LNCAP (cell line): Measurements from ENCODE around the gene TET2.

Experiments
- TF ChIP-seq, protein P1 (sequence below): fragments of 450-650 bp; IDR thresholded peaks from 2 replicates; pipeline ENCODE4 v1.5.1; 2017; ENCODE audit warnings: mild to moderate bottlenecking

The TET2 gene

GRCh38 chr4:105304085-105304484 is 157.4 kb downstream of the TET2 start:
- TF ChIP-seq, protein P1, sequence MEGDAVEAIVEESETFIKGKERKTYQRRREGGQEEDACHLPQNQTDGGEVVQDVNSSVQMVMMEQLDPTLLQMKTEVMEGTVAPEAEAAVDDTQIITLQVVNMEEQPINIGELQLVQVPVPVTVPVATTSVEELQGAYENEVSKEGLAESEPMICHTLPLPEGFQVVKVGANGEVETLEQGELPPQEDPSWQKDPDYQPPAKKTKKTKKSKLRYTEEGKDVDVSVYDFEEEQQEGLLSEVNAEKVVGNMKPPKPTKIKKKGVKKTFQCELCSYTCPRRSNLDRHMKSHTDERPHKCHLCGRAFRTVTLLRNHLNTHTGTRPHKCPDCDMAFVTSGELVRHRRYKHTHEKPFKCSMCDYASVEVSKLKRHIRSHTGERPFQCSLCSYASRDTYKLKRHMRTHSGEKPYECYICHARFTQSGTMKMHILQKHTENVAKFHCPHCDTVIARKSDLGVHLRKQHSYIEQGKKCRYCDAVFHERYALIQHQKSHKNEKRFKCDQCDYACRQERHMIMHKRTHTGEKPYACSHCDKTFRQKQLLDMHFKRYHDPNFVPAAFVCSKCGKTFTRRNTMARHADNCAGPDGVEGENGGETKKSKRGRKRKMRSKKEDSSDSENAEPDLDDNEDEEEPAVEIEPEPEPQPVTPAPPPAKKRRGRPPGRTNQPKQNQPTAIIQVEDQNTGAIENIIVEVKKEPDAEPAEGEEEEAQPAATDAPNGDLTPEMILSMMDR: no peak

GRCh38 chr4:105305019-105305836 is 158.6 kb downstream of the TET2 start:
- TF ChIP-seq, protein P1: no peak

DNA sequence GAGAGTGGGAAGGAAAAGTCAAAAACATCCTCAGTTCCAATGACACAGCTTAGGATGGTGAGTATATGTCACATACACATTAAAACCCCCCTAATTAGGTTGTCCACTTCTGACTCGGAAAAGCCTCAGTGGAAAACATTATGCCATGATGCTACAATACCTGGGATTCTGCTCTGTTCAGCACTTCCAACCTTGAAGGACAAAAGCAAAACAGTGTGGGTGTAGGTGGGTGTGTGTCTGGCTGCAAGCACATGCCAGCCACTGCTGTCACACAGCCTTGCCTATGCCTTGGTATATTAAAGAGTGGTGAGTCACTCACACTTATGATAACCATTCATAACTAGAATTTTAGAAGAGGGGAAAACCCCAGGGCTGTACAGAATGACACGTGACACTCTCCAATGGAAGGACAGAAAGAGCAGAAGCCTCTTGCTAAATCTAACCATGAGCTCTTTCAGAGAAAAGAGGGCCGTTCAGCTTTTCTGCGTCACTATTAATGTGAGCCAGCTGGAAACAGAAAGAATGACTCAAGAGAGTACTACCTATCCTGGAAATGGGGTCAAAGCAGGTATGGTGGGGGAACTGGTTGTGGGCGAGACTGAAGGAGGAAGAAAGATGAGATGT is 159.6 kb downstream of the TET2 start:
- TF ChIP-seq, protein P1: no peak

- TF ChIP-seq, protein P1: no peak
Measured at GRCh38 chr4:105306820-105307219, 160.1 kb downstream of the TET2 start.

DNA sequence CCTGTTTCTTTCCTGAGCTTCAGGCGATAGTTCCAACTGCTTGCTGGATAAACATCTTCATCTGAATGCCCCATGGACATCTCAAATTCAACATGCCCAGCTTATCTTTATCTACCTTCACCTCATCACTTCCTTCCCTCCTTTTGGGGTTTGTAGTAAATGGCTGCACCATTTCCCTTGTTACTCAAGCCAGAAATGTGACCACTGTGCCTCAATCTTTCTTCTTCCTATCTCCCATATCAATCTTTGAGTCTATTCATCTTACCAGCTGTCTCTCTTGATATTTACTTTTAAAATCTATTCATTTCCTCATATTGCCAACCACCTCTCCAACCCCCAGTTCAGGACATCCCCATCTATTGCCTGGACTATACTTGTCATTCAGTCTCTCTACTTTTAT is 171.8 kb downstream of the TET2 start:
- TF ChIP-seq, protein P1: no peak

DNA sequence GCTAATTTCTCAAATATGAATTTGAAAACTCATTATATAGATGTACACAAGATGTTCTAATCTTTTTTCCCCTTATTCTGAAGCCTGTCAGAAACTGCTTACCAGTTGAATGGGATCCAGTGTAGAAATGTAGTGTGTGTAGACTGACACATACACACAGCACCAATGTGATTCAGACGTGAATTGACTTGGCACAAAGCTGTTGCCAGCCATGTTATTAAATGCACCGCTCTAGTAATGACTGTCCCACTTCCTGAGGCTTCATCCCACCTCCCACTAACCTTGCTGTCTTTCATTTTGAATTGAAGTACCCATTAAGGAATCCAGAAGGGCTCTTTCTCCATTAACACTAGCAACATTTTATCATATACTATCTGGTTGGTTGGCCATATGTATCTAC is 180.5 kb downstream of the TET2 start:
- TF ChIP-seq, protein P1: no peak

GRCh38 chr4:105327956-105328355 is 181.3 kb downstream of the TET2 start:
- TF ChIP-seq, protein P1: no peak
